GM06990 (cell line): ENCODE results near the gene CYBC1.

Experiments used
- DNase-seq: peaks from one replicate; pipeline ENCODE4 v3.0.0-alpha.2; 2011; ENCODE audit not compliant: insufficient read length; ENCODE audit errors: extremely low read depth
- H3K27me3 ChIP-seq: replicated peaks from 2 replicates; pipeline ENCODE4 v1.6.0; 2011; ENCODE audit warnings: low read length; ENCODE audit not compliant: control insufficient read depth, insufficient read depth
- H3K36me3 ChIP-seq: 2 replicates; pipeline ENCODE4 v1.5.1; 2011; ENCODE audit warnings: low read length; ENCODE audit not compliant: control insufficient read depth, insufficient read depth
- H3K4me3 ChIP-seq: replicated peaks from 2 replicates; pipeline ENCODE4 v1.5.1; 2011; ENCODE audit warnings: low read depth, mild to moderate bottlenecking, control low read depth, low read length
- CTCF ChIP-seq: IDR thresholded peaks from 2 replicates; pipeline ENCODE4 v1.5.1; 2011; ENCODE audit warnings: low read length, control low read depth, mild to moderate bottlenecking, inconsistent platforms; ENCODE audit not compliant: insufficient read depth, poor library complexity, severe bottlenecking

Gene CYBC1

DNA sequence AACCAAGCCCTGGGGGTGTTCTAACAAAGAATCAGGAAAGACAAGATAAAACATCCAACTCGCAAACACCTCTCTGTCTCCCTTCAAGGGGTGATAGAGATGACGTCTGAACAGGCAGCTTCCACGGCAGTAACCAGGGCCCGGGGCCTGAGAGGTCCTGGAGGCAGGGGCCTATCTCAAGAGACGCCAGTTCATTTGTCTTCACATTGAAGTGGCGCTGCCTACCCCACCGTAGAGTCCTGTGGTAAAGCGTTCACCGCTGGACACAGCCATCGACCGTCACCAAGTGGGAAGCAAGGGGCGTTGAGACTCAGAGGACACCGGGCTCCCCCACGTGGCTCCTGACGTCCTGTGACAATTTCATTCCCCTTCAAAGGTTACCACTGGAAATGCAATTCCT lies 57.6 kb downstream of the CYBC1 start:
- Histone ChIP-seq H3K4me3 (no peak overlapping the region), H3K27me3 (no peaks in the 10 kb centered on the region), H3K36me3 (peaks cover 3% of the 10 kb centered on the region)
- DNase-seq = no peak
- TF ChIP-seq CTCF = no peak
